Cardiac septum (tissue), 1 donor: Measurements from ENCODE around the gene ARHGAP26. TPM values are rescaled to one million over a fixed set of nuclear protein-coding genes. Genes with fewer than 3 reads are reported as not detected.

ENCODE experiments used
- DNase-seq: peaks from one replicate; pipeline ENCODE4 v3.0.0-alpha.2; 2020; ENCODE audit warnings: low spot score
- intact Hi-C: fragments of 100-400 bp; cut with DNase I; formaldehyde crosslinking; loops from one replicate; pipeline ENCODE4 v1.14.0; 2022
- total RNA-seq: library from RNA; stranded (reverse); fragmentation: NEBNext Ultra II Directional; extraction: Animal tissue kit (Norgen Biotek cat#: 25700); gene quantifications from one replicate; pipeline ENCODE4 v1.2.1, GENCODE V29; 2021
- donor health status: DM: no; HTN: no; CAD: no.

Gene ARHGAP26
- total RNA-seq, 1 donor from 2014 or later = 32.0 TPM

- intact Hi-C loops = no loop called here
- no peak for DNase-seq
These were observed 350.9 kb downstream of the ARHGAP26 start for GRCh38 chr5:143121135-143121475.

- DNase-seq = no peak
- intact Hi-C loops = no loop called here
These were observed 354.4 kb downstream of the ARHGAP26 start for GRCh38 chr5:143124593-143124992.

GRCh38 chr5:143126174-143127019 lies 356.2 kb downstream of the ARHGAP26 start:
- intact Hi-C loops = loop anchor here (5.0 kb wide), 1 partner anchor 86 kb away; no protein-coding TSS in a partner anchor
- no peak for DNase-seq

- intact Hi-C loops = loop anchor here (5.0 kb wide), 1 partner anchor 84 kb away; no protein-coding TSS in a partner anchor
These were observed 358.4 kb downstream of the ARHGAP26 start for GRCh38 chr5:143128412-143129071.

GRCh38 chr5:143129203-143129602 lies 359.0 kb downstream of the ARHGAP26 start:
- intact Hi-C loops = loop anchor here (5.0 kb wide), 1 partner anchor 83 kb away; no protein-coding TSS in a partner anchor
- DNase-seq = no peak

More at GRCh38 chr5:143128412-143129071, 358.4 kb downstream of the ARHGAP26 start:
- no peak for DNase-seq

GRCh38 chr5:143129910-143130612 lies 359.9 kb downstream of the ARHGAP26 start:
- intact Hi-C loops = loop anchor here (5.0 kb wide), 1 partner anchor 82 kb away; no protein-coding TSS in a partner anchor

GRCh38 chr5:143130613-143131305 lies 360.6 kb downstream of the ARHGAP26 start:
- intact Hi-C loops = no loop called here
- DNase-seq = no peak

More at GRCh38 chr5:143129910-143130612, 359.9 kb downstream of the ARHGAP26 start:
- no peak for DNase-seq

- DNase-seq = no peak
- intact Hi-C loops = no loop called here
These were observed 361.8 kb downstream of the ARHGAP26 start for GRCh38 chr5:143131972-143132371.

GRCh38 chr5:143132739-143133138 lies 362.6 kb downstream of the ARHGAP26 start:
- no peak for DNase-seq
- intact Hi-C loops = no loop called here

- intact Hi-C loops = no loop called here
- DNase-seq = no peak
These were observed 363.5 kb downstream of the ARHGAP26 start for GRCh38 chr5:143133721-143134120.

- intact Hi-C loops = no loop called here
- no peak for DNase-seq
These were observed 364.1 kb downstream of the ARHGAP26 start for GRCh38 chr5:143134269-143134668.

- no peak for DNase-seq
- intact Hi-C loops = no loop called here
These were observed 364.7 kb downstream of the ARHGAP26 start for GRCh38 chr5:143134900-143135299.

GRCh38 chr5:143135832-143136551 lies 365.8 kb downstream of the ARHGAP26 start:
- DNase-seq = no peak
- intact Hi-C loops = no loop called here

GRCh38 chr5:143138839-143139238 lies 368.7 kb downstream of the ARHGAP26 start:
- DNase-seq = no peak
- intact Hi-C loops = no loop called here

- no peak for DNase-seq
- intact Hi-C loops = no loop called here
These were observed 369.4 kb downstream of the ARHGAP26 start for GRCh38 chr5:143139585-143139984.

GRCh38 chr5:143140492-143141203 lies 370.5 kb downstream of the ARHGAP26 start:
- no peak for DNase-seq
- intact Hi-C loops = no loop called here

GRCh38 chr5:143141652-143142051 lies 371.5 kb downstream of the ARHGAP26 start:
- intact Hi-C loops = no loop called here
- DNase-seq = no peak
